Measurements from ENCODE around the gene KLRK1.
"Not testable (repeated sequence)": the region's sequence is repeated elsewhere in the genome, so short reads cannot be mapped to it uniquely, and the experiment has no call there.

Gene KLRK1

DNA sequence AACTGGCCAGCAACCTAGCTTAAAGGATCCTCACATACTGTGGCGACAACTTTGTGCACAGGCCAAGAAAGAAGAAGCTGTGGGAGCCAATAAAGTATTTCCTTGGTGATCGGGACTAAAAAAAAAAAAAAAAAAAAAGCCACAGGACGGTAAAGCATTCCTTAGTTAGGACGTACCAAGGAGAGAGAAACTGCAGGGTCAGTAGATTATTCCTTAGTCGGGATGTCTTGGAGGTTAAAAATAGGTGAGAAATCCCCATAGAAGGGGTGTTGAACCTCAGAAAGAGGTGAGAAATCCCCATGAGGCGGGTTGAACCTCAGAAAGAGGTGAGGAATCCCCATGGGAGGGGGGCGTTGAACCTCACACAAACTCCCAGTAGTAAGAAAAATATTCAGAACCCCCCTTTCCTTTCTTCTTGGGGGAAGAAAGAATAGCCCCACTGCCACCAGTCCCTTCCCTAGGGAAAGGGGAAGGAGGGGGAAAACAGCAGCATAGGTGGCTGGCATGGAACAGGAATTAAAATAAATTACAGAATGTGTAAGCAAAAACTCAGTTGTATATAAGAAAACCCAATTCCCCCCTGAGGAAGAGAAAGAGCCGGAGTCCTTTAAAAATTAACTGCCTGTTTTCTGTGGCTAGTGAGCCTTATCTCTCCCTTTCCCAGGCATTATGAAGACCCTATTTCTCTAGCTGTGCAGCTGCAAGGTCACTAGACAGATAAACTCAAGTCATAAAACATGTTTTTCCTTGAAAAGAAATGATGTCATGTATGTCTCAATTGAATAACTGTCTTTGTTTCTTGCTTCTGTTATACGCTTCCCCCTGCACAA, 26.8 kb downstream of the KLRK1 start:
- DNase-seq (ENCODE audit: low read depth) = no peak

DNA sequence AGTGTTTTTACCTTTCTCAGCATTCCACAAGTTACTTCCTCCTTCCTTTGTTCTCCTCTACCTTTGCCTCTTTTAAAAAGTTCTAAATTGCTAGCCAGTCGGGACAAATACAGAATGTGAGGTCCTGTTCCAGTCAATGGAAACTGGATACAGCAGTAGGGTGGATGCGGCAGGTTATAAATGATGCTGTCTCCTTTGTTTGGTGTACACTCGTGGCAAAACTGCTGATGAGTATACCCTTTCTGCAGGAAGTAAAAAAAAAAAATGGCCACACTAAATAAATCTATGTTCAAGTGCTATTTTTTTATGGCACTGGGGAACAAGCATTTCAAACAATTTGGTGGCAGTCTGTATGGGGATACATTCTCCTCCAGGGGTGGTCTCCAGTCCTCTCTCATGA, 27.5 kb downstream of the KLRK1 start:
- no peak for DNase-seq (ENCODE audit: low read depth)

DNA sequence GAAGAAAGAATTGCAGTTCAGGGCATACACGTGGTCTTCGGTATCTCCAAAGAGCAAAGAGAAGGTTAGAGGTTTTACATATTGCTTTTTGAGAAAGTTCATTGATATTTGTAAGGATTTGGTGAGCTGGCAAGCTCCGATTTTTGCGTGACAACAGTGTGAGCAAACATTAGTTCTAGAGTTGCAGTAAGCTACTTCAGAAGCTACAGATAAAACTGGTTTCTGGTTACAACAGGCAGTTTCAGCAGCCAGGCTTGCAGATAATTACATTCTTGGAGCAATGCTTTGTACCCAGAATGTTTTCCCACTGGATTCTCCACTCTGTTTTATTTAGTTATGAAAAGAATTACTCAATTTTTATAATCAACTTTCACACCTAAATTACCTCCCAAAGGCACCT, 28.2 kb downstream of the KLRK1 start:
- DNase-seq (ENCODE audit: low read depth) = peak; percentile 31

DNA sequence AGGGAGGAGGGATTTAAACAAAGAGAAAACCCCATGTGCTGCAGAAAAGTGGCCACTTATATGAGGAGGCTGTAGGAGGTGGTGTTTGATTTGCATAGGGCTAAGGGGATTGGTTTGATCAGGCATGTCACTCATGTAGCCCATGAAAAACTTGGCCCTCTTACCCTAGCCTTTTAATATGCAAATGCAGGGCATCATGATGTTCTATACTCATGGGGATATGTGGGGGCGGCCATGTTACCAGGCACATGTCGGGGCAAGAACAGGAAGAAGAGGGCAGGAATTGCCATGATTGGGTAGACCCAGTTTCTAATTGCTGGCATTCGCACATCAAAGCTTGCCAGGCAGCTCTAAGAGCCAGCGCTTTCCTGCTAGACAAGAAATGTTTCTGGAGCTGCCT, 28.8 kb downstream of the KLRK1 start:
- no peak for DNase-seq (ENCODE audit: low read depth)

DNA sequence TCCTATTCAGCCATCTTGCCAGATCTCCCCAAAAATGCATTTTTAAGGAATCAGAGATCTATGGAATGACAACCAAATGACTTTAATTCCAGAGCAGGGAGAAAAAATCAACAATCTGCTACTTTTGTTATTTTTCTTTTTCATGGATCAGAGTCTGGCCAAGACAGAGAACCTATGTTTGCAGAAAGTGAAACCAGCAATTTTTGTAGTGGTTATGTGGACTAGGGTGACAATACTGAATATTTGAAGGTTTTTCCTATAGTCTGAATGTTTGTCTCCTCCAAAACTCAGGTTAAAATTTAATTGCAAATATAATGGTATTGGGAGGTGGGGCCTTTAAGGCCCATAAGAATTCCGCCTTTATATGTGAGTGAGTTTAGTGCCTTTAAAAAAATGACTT, 30.9 kb downstream of the KLRK1 start:
- DNase-seq (ENCODE audit: low read depth) = no peak

DNA sequence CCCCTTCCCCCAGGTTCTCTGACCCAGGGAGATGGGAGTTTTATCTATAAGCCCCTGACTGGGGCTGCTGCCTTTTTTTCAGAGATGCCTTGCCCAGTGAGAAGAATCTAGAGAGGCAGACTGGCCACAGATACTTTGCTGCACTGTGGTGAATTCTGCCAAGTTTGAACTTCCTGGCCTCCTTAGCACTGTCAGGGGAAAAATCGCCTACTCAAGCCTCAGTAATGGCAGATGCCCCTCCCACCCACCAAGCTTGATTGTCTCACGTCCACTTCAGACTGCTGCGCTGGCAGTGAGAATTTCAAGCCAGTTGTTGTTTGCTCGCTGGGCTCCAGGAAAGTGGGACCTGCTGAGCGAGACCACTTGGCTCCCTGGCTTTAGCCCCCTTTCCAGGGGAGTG, 31.7 kb downstream of the KLRK1 start:
- DNase-seq (ENCODE audit: low read depth) = no peak

DNA sequence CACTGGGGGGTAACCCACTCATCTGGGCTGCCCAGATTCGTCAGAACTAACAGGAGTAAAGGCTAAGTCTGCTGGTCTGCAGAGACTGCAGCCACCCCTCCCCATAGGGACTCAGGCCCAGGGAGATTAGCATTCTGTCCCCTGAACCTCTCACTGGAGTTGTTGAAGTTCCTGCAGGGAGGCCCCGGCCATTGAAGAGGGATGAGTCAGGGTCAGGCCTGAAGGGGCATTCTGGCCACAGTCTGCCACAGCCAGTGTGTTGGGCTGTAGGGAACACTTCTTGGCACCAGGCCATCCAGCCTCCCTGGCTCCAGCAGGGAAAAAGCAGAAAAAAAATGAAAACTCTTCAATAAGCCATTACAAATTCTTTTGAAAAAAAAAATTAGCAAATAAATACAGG, 35.3 kb downstream of the KLRK1 start:
- DNase-seq (ENCODE audit: low read depth) = peak; percentile 64

DNA sequence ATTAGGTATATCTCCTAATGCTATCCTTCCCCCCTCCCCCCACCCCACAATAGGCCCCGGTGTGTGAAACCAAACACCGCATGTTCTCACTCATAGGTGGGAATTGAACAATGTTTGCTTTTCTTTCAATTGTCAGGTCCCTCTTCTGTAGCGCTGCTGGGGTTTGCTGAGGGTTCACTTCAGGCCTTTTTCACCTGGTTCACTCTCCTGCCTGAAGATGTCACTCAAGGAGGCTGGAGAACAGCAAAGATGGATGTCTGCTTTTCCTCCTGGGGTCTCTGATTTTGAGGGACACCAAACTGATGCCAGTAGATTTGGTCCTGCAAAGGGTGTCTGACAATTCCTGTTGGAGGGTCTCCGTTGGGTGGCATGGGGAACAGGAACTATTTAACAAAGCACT, 35.8 kb downstream of the KLRK1 start:
- no peak for DNase-seq (ENCODE audit: low read depth)

DNA sequence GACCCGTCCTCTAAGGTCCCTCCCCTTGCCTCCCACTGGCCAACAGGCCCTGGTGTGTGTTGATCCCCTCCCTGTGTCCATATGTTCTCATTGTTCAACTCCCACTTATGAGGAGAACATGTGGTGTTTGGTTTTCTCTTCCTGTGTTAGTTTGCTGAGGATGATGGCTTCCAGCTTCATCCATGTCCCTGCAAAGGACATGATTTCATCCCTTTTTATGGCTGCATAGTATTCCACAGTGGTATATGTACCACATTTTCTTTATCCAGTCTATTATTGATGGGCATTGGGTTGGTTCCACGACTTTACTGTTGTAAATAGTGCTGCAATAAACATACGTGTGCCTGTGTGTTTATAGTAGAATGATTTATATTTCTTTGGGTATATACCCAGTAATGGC, 38.4 kb downstream of the KLRK1 start:
- DNase-seq (ENCODE audit: low read depth) = not testable (repeated sequence)

DNA sequence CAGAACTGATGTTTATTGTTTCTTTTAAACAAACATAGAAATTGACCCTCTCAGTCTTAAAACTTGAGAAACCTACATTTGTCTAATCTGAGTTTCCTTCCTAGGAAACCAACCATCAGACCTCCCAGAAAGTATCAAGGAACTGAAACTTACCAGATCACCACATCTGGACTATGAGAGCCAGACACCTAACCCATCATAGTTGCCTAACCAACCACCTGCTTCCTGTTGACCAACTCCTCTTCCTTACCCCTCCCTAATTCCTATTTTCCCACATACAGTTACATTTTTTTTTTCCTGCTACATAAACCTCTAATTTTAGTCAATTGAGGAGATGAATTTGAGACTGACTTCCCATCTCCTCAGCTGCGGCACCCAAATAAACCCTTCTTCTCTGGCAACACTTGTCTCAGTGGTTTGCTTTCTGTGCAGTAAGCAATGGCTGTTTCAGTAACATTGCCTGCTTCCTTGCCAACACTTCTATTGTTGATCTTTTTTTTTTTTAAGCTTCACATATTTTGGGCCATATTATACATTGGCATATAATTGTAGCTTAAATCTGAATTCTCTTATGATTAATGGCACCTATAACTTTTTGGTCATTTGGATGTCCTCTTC, 47.8 kb downstream of the KLRK1 start:
- DNase-seq (ENCODE audit: low read depth) = no peak

DNA sequence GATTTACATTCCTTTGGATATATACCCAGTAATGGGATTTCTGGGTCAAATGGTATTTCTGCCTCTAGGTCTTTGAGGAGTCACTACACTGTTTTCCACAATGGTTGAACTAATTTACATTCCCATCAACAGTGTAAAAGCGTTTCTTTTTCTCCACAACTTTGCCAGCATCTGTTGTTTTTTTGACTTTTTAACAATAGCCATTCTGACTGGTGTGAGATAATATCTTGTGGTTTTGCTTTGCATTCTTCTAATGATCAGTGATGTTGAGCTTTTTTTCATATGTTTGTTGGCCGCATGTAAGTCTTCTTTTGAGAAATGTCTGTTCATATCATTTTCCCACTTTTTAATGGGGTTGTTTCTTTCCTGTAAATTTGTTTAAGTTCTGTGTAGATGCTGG, 48.9 kb downstream of the KLRK1 start:
- DNase-seq (ENCODE audit: low read depth) = peak; percentile 9

DNA sequence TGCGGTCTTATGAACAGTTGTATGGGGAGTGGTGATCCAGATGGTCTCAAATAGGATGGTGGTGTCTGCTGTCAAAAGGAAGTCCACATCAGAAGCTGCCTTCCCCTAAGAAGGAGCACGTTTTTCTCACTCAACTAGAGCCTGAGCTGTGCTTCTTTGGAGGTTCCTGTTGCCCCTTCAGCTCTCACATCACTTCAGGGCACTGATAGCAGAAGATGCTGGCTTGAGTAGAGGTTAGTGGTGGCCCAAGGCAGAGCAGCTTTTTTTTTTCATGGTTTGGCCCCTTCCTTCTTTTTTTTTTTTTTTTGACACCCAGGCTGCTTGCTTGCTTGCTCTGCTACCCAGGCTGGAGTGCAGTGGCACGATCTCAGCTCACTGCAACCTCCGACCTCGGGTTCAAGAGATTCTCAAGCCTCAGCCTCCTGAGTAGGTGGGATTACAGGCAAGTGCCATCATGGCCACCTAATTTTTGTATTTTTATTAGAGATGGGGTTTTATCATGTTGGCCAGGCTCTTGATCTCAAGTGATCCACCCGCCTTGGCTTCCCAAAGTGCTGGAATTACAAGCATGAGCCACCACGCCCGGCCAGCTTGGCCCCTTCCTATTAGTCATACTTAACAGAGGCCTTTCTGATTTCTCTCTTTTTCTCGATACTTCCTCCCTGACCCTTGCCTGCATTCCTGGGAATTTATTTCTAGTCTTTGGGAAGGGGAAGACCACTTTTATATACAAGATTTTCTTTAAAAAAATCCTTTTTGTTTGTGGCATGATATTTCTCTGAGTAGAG, 50.6 kb downstream of the KLRK1 start:
- DNase-seq (ENCODE audit: low read depth) = peak; percentile 68

DNA sequence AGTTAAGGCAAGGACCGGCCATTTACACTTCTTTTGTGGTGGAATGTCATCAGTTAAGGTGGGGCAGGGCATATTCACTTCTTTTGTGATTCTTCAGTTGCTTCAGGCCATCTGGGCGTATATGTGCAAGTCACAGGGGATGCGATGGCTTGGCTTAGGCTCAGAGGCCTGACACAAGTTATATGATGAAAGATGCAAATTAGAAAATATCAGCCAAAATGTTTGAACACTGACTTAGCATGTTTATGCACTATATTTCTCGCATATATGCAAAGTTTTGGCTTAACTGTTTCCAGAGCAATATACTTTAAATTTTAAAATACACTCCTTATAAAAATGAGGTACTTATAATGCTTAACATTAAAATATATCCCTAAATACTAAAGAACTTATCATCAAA, 51.4 kb downstream of the KLRK1 start:
- not testable (repeated sequence) for DNase-seq (ENCODE audit: low read depth)

DNA sequence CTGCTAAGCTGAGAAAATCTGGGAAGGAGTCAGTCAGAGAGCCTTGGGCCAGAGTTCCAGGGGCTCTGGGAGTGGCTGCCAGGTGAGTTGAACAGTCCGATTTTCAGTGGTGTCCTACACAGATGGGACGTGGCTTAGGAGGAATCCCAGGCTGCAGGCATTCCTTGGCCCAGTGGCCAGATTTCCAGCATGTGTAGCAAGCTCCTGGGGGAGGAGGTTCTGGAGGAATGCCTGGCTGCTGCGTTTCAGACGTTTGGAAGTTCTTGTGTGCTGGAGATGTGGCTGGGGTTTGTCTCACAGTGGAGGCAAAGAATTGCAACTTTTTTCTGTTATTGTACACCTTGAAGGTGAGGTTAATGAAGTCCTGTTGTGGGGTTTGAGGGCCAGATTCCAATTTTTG, 53.6 kb downstream of the KLRK1 start:
- peak; percentile 30 for DNase-seq (ENCODE audit: low read depth)

DNA sequence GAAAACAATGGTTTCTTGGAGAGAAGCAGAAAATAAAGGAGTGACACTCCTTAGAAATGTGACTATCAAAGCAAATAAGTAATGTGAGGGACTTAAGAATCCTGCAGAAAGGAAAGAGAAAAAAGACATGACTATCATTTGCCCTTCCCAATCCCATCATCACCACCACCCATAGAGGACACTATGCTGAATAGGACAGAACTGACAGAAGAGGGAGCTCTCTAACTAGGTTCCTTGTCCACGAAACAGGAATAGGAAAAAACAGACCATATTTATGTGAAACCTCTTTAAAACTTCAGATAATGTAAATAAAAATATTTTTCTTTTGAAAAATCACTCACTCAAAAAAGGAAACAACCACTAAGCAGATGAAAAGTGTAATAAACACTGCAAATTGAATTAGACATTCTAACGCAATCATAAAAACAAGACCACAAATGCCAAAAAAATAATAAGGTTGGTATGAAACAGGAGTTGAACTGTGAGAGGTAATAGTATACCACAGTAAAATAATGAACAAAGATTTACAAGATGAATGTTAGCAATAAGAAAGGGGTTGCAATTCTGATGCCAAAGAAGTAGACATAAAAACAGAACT, 58.1 kb downstream of the KLRK1 start:
- DNase-seq (ENCODE audit: low read depth) = peak; percentile 66

DNA sequence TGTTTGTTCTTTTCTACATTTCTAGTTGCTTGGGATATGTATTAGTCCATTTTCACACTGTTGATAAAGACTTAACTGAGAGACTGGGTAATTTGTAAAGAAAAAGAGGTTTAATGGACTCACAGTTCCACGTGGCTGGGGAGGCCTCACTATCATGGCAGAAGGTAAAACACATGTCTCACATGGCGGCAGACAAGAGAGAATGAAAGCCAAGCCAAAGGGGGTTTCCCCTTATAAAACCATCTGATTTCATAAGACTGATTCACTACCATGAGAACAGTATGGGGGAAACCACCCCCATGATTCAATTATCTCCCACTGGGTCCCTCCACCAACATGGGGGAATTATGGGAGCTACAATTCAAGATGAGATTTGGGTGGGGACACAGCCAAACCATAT, 61.1 kb downstream of the KLRK1 start:
- DNase-seq (ENCODE audit: low read depth) = not testable (repeated sequence)

Measured in EH (cell line).